Naive thymus-derived CD4-positive, alpha-beta T cell (primary cell): Measurements from ENCODE around the gene AGPAT4. TPM values are rescaled to one million over a fixed set of nuclear protein-coding genes. Genes with fewer than 3 reads are reported as not detected.

Experiments used
- ATAC-seq: fragments of 150-1000 bp; cut with Tn5 transposase; 2 replicates; pipeline ENCODE4 v1.10.0; 2021; ENCODE audit warnings: mild to moderate bottlenecking, moderate library complexity
- CTCF ChIA-PET: fragments of 350-600 bp; sonication (Branson Sonifier 250); formaldehyde crosslinking; loops from one replicate; lab custom pipeline; 2021; ENCODE audit warnings: antibody characterized with exemption; lab: Charles Lee
- POLR2A ChIA-PET: fragments of 350-600 bp; sonication (Branson Sonifier 250); formaldehyde crosslinking; loops from one replicate; lab custom pipeline; 2021; ENCODE audit warnings: antibody characterized with exemption, inconsistent platforms; lab: Charles Lee
- DNase-seq, 9 donors: peaks; one replicate each; pipeline versions ENCODE4 v3.0.0 to v3.0.0-alpha.2; 2020 to 2022; ENCODE audit warnings: mixed read lengths in 1 of 9
- H3K27ac ChIP-seq: one replicate; pipeline ENCODE4 v1.7.0; 2013; ENCODE audit warnings: mild to moderate bottlenecking, low read depth, low read length, moderate library complexity
- H3K27me3 ChIP-seq, 2 donors: one replicate each; pipeline ENCODE4 v1.7.0; 2013; ENCODE audit warnings: low read length in 2 of 2, mild to moderate bottlenecking in 2 of 2, moderate library complexity in 2 of 2; ENCODE audit not compliant: control insufficient read depth in 2 of 2, insufficient read depth in 2 of 2
- H3K36me3 ChIP-seq, 3 experiments: 1 replicate in 2 of 3; 2 replicates in 1 of 3; pipeline ENCODE4 v1.7.0; 2013; ENCODE audit warnings: low read length in 3 of 3, mild to moderate bottlenecking in 3 of 3, moderate library complexity in 1 of 3; ENCODE audit not compliant: insufficient read depth in 3 of 3, control insufficient read depth in 2 of 3
- H3K4me1 ChIP-seq, 2 donors: one replicate each; pipeline ENCODE4 v1.7.0; 2013; ENCODE audit warnings: low read length in 2 of 2, mild to moderate bottlenecking in 2 of 2, moderate library complexity in 1 of 2; ENCODE audit not compliant: control insufficient read depth in 2 of 2, insufficient read depth in 2 of 2
- H3K4me3 ChIP-seq: 2 replicates; pipeline ENCODE4 v1.7.0; 2013; ENCODE audit warnings: mild to moderate bottlenecking, low read length
- H3K9me3 ChIP-seq, 3 experiments: 1 replicate in 2 of 3; 2 replicates in 1 of 3; pipeline ENCODE4 v1.7.0; 2013; ENCODE audit warnings: low read length in 3 of 3; ENCODE audit not compliant: control insufficient read depth in 2 of 3
- H3K27ac Mint-ChIP-seq, 9 donors: one replicate each; pipeline ENCODE4 v1.8.0; 2020 to 2022; ENCODE audit warnings: mixed read lengths in 9 of 9, mild to moderate bottlenecking in 8 of 9, moderate library complexity in 5 of 9, inconsistent platforms in 2 of 9
- H3K27me3 Mint-ChIP-seq, 5 donors: one replicate each; pipeline ENCODE4 v1.8.0; 2021 to 2022; ENCODE audit warnings: mixed read lengths in 5 of 5, mild to moderate bottlenecking in 1 of 5
- H3K36me3 Mint-ChIP-seq, 5 donors: one replicate each; pipeline ENCODE4 v1.8.0; 2020 to 2022; ENCODE audit warnings: mixed read lengths in 5 of 5, mild to moderate bottlenecking in 3 of 5, inconsistent platforms in 1 of 5
- H3K4me1 Mint-ChIP-seq, 7 donors: one replicate each; pipeline ENCODE4 v1.8.0; 2020 to 2022; ENCODE audit warnings: mixed read lengths in 7 of 7, mild to moderate bottlenecking in 3 of 7, inconsistent platforms in 1 of 7
- H3K4me3 Mint-ChIP-seq, 10 donors: one replicate each; pipeline ENCODE4 v1.8.0; 2020 to 2022; ENCODE audit warnings: mild to moderate bottlenecking in 10 of 10, mixed read lengths in 10 of 10, moderate library complexity in 6 of 10, inconsistent platforms in 2 of 10
- H3K9me3 Mint-ChIP-seq, 11 donors: one replicate each; pipeline ENCODE4 v1.8.0; 2020 to 2022; ENCODE audit warnings: mixed read lengths in 11 of 11, mild to moderate bottlenecking in 4 of 11, inconsistent platforms in 1 of 11, moderate library complexity in 1 of 11
- intact Hi-C, 2 donors: fragments of 100-400 bp; cut with micrococcal nuclease; formaldehyde crosslinking; loops; one replicate each; pipeline ENCODE4 v1.15.1; 2023
- polyA plus RNA-seq, 2 donors: library from polyadenylated mRNA; unstranded; fragments of 300-500 nt; fragmentation: Illumina TruSeq; gene quantifications; one replicate each; pipeline ENCODE4 v1.2.3, GENCODE V29; 2021
- total RNA-seq, 6 experiments: library from RNA in 5 of 6; stranded (reverse) in 5 of 6; gene quantifications; 1 replicate in 5 of 6; 2 replicates in 1 of 6; pipeline ENCODE4 v1.2.3 and lab custom pipeline; 2021 to 2026

Gene AGPAT4
- total and polyA plus RNA-seq, 7 experiments from 2014 or later: 1.1 to 16.2 (median 2.4) TPM

GRCh38 chr6:161303628-161304340 is 29.9 kb upstream of the AGPAT4 start:
- H3K36me3 ChIP-seq: no peaks in the 10 kb centered on the region
- ChIA-PET CTCF (interaction anchor here (0.6 kb wide), 1 partner anchor 67 kb away, joined by 4 read pairs; no protein-coding TSS in a partner anchor), POLR2A (no interaction called here)
- no peak overlapping the region for H3K4me3 Mint-ChIP-seq
- no peak overlapping the region for H3K4me3 ChIP-seq
- H3K27ac Mint-ChIP-seq: no peak overlapping the region
- H3K9me3 Mint-ChIP-seq: peaks cover 0 to 1% (median 0%) of the 10 kb centered on the region in 11 donors
- no peaks in the 10 kb centered on the region for H3K4me1 ChIP-seq
- intact Hi-C loops: no loop called here
- ATAC-seq: no peak
- H3K9me3 ChIP-seq: no peaks in the 10 kb centered on the region
- H3K36me3 Mint-ChIP-seq: no peaks in the 10 kb centered on the region
- no peak for DNase-seq
- peaks cover 0 to 16% (median 9%) of the 10 kb centered on the region in 5 donors for H3K27me3 Mint-ChIP-seq
- peaks cover 0 to 3% of the 10 kb centered on the region in 2 donors for H3K27me3 ChIP-seq
- no peak overlapping the region for H3K27ac ChIP-seq
- peaks cover 0 to 1% (median 0%) of the 10 kb centered on the region in 7 donors for H3K4me1 Mint-ChIP-seq

- H3K27ac ChIP-seq: no peak overlapping the region
- no peak for ATAC-seq
- H3K27me3 ChIP-seq: peaks cover 0 to 3% of the 10 kb centered on the region in 2 donors
- POLR2A ChIA-PET: no interaction called here
- Mint-ChIP-seq H3K9me3 (peaks cover 0 to 2% (median 0%) of the 10 kb centered on the region in 11 donors), H3K27me3 (peaks cover 0 to 16% (median 9%) of the 10 kb centered on the region in 5 donors), H3K4me1 (peaks cover 0 to 1% (median 0%) of the 10 kb centered on the region in 7 donors), H3K36me3 (no peaks in the 10 kb centered on the region), H3K4me3 (no peak overlapping the region), H3K27ac (no peak overlapping the region)
- no peaks in the 10 kb centered on the region for H3K36me3 ChIP-seq
- no peak for DNase-seq
- no peak overlapping the region for H3K4me3 ChIP-seq
- intact Hi-C loops: no loop called here
- no peaks in the 10 kb centered on the region for H3K9me3 ChIP-seq
- CTCF ChIA-PET: no interaction called here
- H3K4me1 ChIP-seq: no peaks in the 10 kb centered on the region
These were observed 29.1 kb upstream of the AGPAT4 start for GRCh38 chr6:161302949-161303348.

GRCh38 chr6:161301338-161301737 is 27.5 kb upstream of the AGPAT4 start:
- no peaks in the 10 kb centered on the region for H3K4me1 Mint-ChIP-seq
- H3K27me3 Mint-ChIP-seq: peaks cover 0 to 17% (median 6%) of the 10 kb centered on the region in 5 donors
- Histone ChIP-seq H3K36me3 (no peaks in the 10 kb centered on the region), H3K27ac (no peak overlapping the region), H3K9me3 (no peaks in the 10 kb centered on the region), H3K4me3 (no peak overlapping the region), H3K27me3 (peaks cover 0 to 3% of the 10 kb centered on the region in 2 donors), H3K4me1 (no peaks in the 10 kb centered on the region)
- ChIA-PET CTCF (no interaction called here), POLR2A (no interaction called here)
- peaks cover 0 to 2% (median 0%) of the 10 kb centered on the region in 11 donors for H3K9me3 Mint-ChIP-seq
- ATAC-seq (no peak), DNase-seq (no peak)
- no peak overlapping the region for H3K4me3 Mint-ChIP-seq
- no peak overlapping the region for H3K27ac Mint-ChIP-seq
- intact Hi-C loops: no loop called here
- no peaks in the 10 kb centered on the region for H3K36me3 Mint-ChIP-seq

DNA sequence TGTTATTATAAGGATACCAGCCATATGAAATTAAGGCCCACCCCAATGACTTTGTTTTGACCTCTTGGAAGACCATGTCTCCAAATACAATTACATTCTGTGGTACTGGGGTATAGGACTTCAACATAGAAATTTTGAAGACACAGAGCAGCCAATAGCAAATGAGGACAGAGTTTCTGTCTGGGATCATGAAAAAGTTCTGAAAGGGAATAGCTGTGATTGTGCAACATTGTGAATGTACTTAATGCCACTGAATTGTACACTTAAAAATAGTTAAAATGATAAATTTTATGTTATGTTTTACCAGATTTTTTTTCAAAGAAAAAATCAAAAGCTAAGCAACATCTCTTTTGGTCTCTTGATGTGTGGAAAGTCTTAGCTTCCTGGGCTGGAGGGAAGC is 27.0 kb upstream of the AGPAT4 start:
- CTCF ChIA-PET: no interaction called here
- Mint-ChIP-seq H3K9me3 (peaks cover 0 to 2% (median 0%) of the 10 kb centered on the region in 11 donors), H3K4me3 (no peak overlapping the region), H3K4me1 (no peaks in the 10 kb centered on the region), H3K27ac (no peak overlapping the region), H3K36me3 (no peaks in the 10 kb centered on the region), H3K27me3 (peaks cover 0 to 19% (median 4%) of the 10 kb centered on the region in 5 donors)
- intact Hi-C loops: no loop called here
- ATAC-seq (no peak), DNase-seq (no peak)
- Histone ChIP-seq H3K27me3 (peaks cover 0 to 3% of the 10 kb centered on the region in 2 donors), H3K27ac (no peak overlapping the region), H3K4me3 (no peak overlapping the region), H3K9me3 (no peaks in the 10 kb centered on the region), H3K4me1 (no peaks in the 10 kb centered on the region), H3K36me3 (no peaks in the 10 kb centered on the region)
- POLR2A ChIA-PET: no interaction called here

- CTCF ChIA-PET: no interaction called here
- Histone ChIP-seq H3K9me3 (no peaks in the 10 kb centered on the region), H3K27me3 (peaks cover 0 to 3% of the 10 kb centered on the region in 2 donors), H3K36me3 (no peaks in the 10 kb centered on the region), H3K4me1 (no peaks in the 10 kb centered on the region), H3K27ac (no peak overlapping the region), H3K4me3 (no peak overlapping the region)
- POLR2A ChIA-PET: no interaction called here
- H3K27me3 Mint-ChIP-seq: peaks cover 0 to 28% (median 4%) of the 10 kb centered on the region in 5 donors
- H3K9me3 Mint-ChIP-seq: peaks cover 0 to 2% (median 0%) of the 10 kb centered on the region in 11 donors
- no peak for ATAC-seq
- intact Hi-C loops: no loop called here
- H3K4me1 Mint-ChIP-seq: no peaks in the 10 kb centered on the region
- DNase-seq: no peak
- no peaks in the 10 kb centered on the region for H3K36me3 Mint-ChIP-seq
- no peak overlapping the region for H3K27ac Mint-ChIP-seq
- H3K4me3 Mint-ChIP-seq: no peak overlapping the region
These were observed 25.9 kb upstream of the AGPAT4 start for GRCh38 chr6:161299726-161300125.

GRCh38 chr6:161295784-161296183 is 21.9 kb upstream of the AGPAT4 start:
- peaks cover 0 to 25% (median 4%) of the 10 kb centered on the region in 5 donors for H3K27me3 Mint-ChIP-seq
- H3K27ac Mint-ChIP-seq: no peak overlapping the region
- Histone ChIP-seq H3K4me1 (no peaks in the 10 kb centered on the region), H3K36me3 (no peaks in the 10 kb centered on the region), H3K9me3 (no peaks in the 10 kb centered on the region), H3K4me3 (no peak overlapping the region), H3K27ac (no peak overlapping the region), H3K27me3 (peaks cover 0 to 3% of the 10 kb centered on the region in 2 donors)
- ATAC-seq (no peak), DNase-seq (no peak)
- H3K4me3 Mint-ChIP-seq: no peak overlapping the region
- H3K36me3 Mint-ChIP-seq: no peaks in the 10 kb centered on the region
- intact Hi-C loops: no loop called here
- POLR2A ChIA-PET: no interaction called here
- peaks cover 0 to 2% (median 0%) of the 10 kb centered on the region in 11 donors for H3K9me3 Mint-ChIP-seq
- CTCF ChIA-PET: no interaction called here
- H3K4me1 Mint-ChIP-seq: peaks cover 0 to 2% (median 0%) of the 10 kb centered on the region in 7 donors
